Prostate gland (tissue), 2 donors: ENCODE results near the gene NUAK1.

Experiments used
- POLR2A ChIP-seq: fragments of 450-650 bp; IDR thresholded peaks from one replicate; pipeline ENCODE4 v1.6.1; 2016; ENCODE audit warnings: antibody characterized with exemption, mild to moderate bottlenecking
- POLR2AphosphoS5 ChIP-seq: sonication (generic); formaldehyde crosslinking; IDR thresholded peaks from one replicate; pipeline ENCODE4 v1.6.1; 2017; ENCODE audit warnings: antibody characterized with exemption
- TF ChIP-seq, protein P1 (sequence below), 4 experiments: fragments of 200-600 bp in 2 of 4; fragments of 450-650 bp in 2 of 4; sonication (generic) in 2 of 4; IDR thresholded peaks; 1 replicate in 3 of 4; 2 replicates in 1 of 4; pipeline ENCODE4 v1.5.1; 2016 to 2019; ENCODE audit warnings: antibody characterized with exemption in 4 of 4, mild to moderate bottlenecking in 2 of 4, moderate library complexity in 2 of 4

DNA sequence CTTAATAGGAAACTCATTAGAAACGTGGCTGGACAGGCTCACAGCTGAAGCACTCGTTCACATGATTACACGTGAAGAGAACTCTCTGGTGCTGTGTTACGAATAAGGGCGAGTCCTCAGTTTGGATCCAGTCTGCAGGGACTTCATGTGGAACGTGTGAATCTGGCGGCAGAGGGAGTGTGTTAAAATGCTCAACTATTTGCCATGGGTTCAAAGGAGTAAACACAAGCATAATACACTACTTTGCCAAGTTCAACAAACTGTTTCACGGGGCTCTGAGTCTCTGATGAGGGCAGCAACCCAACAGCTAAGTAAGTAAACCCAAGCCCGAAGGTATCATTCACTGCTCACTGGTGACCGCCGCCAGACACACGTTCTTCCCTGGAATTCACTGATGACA is 42.4 kb downstream of the NUAK1 start:
- TF ChIP-seq, protein P1, sequence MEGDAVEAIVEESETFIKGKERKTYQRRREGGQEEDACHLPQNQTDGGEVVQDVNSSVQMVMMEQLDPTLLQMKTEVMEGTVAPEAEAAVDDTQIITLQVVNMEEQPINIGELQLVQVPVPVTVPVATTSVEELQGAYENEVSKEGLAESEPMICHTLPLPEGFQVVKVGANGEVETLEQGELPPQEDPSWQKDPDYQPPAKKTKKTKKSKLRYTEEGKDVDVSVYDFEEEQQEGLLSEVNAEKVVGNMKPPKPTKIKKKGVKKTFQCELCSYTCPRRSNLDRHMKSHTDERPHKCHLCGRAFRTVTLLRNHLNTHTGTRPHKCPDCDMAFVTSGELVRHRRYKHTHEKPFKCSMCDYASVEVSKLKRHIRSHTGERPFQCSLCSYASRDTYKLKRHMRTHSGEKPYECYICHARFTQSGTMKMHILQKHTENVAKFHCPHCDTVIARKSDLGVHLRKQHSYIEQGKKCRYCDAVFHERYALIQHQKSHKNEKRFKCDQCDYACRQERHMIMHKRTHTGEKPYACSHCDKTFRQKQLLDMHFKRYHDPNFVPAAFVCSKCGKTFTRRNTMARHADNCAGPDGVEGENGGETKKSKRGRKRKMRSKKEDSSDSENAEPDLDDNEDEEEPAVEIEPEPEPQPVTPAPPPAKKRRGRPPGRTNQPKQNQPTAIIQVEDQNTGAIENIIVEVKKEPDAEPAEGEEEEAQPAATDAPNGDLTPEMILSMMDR (IDR thresholded peaks at IDR 0.05) = no peak
- TF ChIP-seq POLR2AphosphoS5 (peak; percentile 89), POLR2A (no peak)
